HL-60 (cell line): ENCODE measurements around the gene GSAP.

Experiments used
- DNase-seq, 2 experiments: peaks; one replicate each; pipeline ENCODE4 v3.0.0-alpha.2; 2010 to 2020; ENCODE audit warnings: low read depth in 1 of 2, low spot score in 1 of 2
- H3K27ac ChIP-seq: fragments of 250-450 bp; sonication (Bioruptor Pico); replicated peaks from 2 replicates; pipeline ENCODE4 v1.5.1; 2020; ENCODE audit warnings: mild to moderate bottlenecking, moderate library complexity
- H3K27me3 ChIP-seq: fragments of 250-450 bp; sonication (Bioruptor Pico); 2 replicates; pipeline ENCODE4 v1.5.1; 2021; ENCODE audit warnings: mild to moderate bottlenecking, moderate library complexity; ENCODE audit not compliant: insufficient read depth, poor library complexity, severe bottlenecking
- H3K4me3 ChIP-seq: replicated peaks from 2 replicates; pipeline ENCODE4 v1.5.1; 2011; ENCODE audit warnings: mild to moderate bottlenecking, control low read depth, low read length; ENCODE audit not compliant: insufficient read depth
- GABPA ChIP-seq: IDR thresholded peaks from 2 replicates; pipeline ENCODE4 v1.6.1; 2012; ENCODE audit warnings: low read depth
- POLR2AphosphoS5 ChIP-seq: IDR thresholded peaks from 2 replicates; pipeline ENCODE4 v1.6.1; 2012; ENCODE audit warnings: low read depth
- SPI1 ChIP-seq: IDR thresholded peaks from 2 replicates; pipeline ENCODE4 v1.6.1; 2012; ENCODE audit warnings: low read depth, mild to moderate bottlenecking, borderline replicate concordance
- TF ChIP-seq, protein P1 (sequence below): IDR thresholded peaks from 2 replicates; pipeline ENCODE4 v1.6.1; 2012; ENCODE audit warnings: low read depth; ENCODE audit not compliant: insufficient replicate concordance
- TF ChIP-seq, protein P2 (sequence below): IDR thresholded peaks from one replicate; pipeline ENCODE4 v1.5.1; 2011; ENCODE audit warnings: low read length, control low read depth, inconsistent platforms; ENCODE audit not compliant: insufficient read depth

GSAP gene

DNA sequence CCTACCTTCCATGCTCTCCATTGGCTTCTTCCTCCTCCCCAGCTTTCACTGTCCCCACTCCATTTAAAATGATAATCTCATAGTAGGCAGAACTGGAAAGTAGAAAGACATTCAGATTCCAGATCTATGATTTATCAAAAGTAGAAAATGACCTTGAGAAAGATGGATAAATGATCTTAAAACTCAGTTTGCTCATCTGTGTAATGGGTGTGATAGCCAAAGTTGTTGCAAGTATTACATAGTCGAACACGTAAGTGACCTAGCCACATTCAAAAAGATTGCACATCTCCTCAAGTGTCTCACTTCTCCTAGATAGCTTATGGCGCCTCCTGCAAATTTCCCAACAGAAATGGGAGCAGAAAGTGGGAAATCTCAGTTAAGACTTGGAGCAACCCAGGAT lies 126.8 kb downstream of the GSAP start:
- TF ChIP-seq SPI1: no peak
- no peak for TF ChIP-seq POLR2AphosphoS5
- TF ChIP-seq, protein P1, sequence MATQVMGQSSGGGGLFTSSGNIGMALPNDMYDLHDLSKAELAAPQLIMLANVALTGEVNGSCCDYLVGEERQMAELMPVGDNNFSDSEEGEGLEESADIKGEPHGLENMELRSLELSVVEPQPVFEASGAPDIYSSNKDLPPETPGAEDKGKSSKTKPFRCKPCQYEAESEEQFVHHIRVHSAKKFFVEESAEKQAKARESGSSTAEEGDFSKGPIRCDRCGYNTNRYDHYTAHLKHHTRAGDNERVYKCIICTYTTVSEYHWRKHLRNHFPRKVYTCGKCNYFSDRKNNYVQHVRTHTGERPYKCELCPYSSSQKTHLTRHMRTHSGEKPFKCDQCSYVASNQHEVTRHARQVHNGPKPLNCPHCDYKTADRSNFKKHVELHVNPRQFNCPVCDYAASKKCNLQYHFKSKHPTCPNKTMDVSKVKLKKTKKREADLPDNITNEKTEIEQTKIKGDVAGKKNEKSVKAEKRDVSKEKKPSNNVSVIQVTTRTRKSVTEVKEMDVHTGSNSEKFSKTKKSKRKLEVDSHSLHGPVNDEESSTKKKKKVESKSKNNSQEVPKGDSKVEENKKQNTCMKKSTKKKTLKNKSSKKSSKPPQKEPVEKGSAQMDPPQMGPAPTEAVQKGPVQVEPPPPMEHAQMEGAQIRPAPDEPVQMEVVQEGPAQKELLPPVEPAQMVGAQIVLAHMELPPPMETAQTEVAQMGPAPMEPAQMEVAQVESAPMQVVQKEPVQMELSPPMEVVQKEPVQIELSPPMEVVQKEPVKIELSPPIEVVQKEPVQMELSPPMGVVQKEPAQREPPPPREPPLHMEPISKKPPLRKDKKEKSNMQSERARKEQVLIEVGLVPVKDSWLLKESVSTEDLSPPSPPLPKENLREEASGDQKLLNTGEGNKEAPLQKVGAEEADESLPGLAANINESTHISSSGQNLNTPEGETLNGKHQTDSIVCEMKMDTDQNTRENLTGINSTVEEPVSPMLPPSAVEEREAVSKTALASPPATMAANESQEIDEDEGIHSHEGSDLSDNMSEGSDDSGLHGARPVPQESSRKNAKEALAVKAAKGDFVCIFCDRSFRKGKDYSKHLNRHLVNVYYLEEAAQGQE: no peak
- TF ChIP-seq, protein P2, sequence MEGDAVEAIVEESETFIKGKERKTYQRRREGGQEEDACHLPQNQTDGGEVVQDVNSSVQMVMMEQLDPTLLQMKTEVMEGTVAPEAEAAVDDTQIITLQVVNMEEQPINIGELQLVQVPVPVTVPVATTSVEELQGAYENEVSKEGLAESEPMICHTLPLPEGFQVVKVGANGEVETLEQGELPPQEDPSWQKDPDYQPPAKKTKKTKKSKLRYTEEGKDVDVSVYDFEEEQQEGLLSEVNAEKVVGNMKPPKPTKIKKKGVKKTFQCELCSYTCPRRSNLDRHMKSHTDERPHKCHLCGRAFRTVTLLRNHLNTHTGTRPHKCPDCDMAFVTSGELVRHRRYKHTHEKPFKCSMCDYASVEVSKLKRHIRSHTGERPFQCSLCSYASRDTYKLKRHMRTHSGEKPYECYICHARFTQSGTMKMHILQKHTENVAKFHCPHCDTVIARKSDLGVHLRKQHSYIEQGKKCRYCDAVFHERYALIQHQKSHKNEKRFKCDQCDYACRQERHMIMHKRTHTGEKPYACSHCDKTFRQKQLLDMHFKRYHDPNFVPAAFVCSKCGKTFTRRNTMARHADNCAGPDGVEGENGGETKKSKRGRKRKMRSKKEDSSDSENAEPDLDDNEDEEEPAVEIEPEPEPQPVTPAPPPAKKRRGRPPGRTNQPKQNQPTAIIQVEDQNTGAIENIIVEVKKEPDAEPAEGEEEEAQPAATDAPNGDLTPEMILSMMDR: no peak
- TF ChIP-seq GABPA: no peak
- no peak for DNase-seq
- Histone ChIP-seq H3K27ac (no peak overlapping the region), H3K4me3 (no peak overlapping the region), H3K27me3 (no peaks in the 10 kb centered on the region)

DNA sequence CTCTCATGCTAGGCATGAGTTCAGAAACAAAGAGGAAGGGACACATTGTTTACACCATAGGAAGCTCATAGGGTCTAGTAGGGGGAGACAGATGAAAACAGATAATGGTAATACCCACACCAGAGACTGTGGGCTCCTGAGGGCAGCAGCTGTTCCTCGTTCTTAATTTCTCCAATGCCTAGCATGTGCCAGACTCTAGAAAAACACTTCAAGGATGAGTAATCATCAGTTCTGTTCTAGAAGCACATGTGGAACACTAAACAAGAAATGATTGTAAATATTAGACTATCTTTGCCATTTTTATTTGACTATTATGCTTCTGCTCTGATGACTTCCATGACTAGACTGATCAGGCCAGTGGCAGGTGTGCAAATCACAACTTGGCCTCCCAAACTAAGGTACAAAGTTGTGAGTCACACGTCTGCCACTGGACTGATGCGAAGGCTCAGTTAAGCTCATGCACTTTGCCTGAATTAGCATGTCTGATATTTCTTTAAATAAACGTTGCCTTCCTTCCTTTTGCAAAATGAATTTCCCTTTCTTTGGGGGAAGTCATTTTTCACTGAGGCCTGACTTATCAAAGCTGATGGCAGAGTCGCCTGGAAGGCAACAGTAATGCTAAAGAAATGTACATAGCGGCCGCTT lies 127.4 kb downstream of the GSAP start:
- TF ChIP-seq GABPA: no peak
- TF ChIP-seq, protein P2: no peak
- TF ChIP-seq SPI1: no peak
- no peak for TF ChIP-seq POLR2AphosphoS5
- TF ChIP-seq, protein P1: no peak
- Histone ChIP-seq H3K4me3 (no peak overlapping the region), H3K27ac (no peak overlapping the region), H3K27me3 (no peaks in the 10 kb centered on the region)
- DNase-seq: no peak

DNA sequence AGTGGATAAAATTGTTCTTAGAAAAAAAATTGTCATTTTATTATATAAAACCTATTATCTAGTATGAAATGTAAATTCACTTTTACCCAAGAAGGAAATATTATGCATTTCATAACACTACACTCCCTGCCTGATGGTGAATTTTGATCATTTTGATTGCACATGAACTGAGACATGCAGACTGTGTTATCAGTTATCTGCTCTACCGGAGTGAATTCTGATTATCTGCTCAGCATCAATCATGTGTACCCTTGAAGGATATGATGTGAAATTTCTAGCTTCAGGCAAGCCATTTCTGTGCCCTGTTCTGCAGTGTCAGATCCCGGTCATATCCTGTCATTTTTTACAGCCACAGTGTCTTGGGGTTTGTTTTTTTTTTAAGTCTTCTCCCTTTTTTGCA lies 131.5 kb downstream of the GSAP start:
- no peak for DNase-seq
- Histone ChIP-seq H3K4me3 (no peak overlapping the region), H3K27me3 (no peaks in the 10 kb centered on the region), H3K27ac (no peak overlapping the region)
- no peak for TF ChIP-seq POLR2AphosphoS5
- no peak for TF ChIP-seq SPI1
- TF ChIP-seq, protein P2: no peak
- TF ChIP-seq, protein P1: no peak
- no peak for TF ChIP-seq GABPA
